AG09319 (cell line): ENCODE measurements around the gene C1QTNF1.
A peak's percentile ranks its signal among the peaks of the same experiment; 100 is the strongest.

Experiments used
- DNase-seq: peaks from one replicate; pipeline ENCODE4 v3.0.0-alpha.2; 2010; ENCODE audit warnings: low read depth; ENCODE audit errors: extremely low read depth
- CTCF ChIP-seq: IDR thresholded peaks from 2 replicates; pipeline ENCODE4 v1.5.1; 2011; ENCODE audit warnings: low read depth, mild to moderate bottlenecking, inconsistent platforms, low read length, moderate library complexity

Gene C1QTNF1

DNA sequence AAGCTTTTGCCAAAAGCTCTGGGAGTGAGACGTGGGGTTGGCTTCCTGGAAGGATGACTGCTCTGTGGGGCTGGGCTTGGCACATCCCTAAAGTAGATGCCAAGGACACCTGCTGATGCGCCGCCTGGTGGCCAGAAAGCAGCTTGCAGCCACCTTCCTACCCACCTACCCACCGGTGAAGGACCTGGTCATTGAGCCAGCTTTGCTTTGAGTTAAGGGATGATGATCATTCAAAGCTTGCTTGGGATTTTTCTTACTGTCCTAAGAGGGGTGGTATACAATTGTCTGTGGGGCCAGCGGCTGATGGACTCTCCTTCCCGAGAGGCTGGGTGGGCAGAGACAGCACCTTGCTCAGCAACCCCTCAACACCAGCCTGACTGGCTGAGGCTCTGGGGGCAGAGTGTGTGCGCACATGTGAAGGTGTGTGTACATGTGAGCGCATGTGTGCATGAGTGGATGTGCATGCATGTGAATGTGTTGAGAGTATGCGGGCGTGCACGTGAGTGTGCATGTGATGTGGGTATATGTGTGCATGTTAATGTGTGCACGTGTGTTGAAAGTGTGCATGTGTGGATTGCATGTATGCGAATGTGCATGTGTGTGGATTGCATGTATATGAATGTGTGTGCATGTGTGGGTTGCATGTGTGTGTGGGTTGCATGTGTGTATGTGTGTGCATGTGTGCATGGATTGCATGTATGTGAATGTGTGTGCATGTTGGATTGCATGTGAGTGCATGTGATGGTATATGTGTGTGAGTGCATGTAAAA lies 18.6 kb downstream of the C1QTNF1 start:
- no peak for DNase-seq
- TF ChIP-seq CTCF, result peak; percentile 87

DNA sequence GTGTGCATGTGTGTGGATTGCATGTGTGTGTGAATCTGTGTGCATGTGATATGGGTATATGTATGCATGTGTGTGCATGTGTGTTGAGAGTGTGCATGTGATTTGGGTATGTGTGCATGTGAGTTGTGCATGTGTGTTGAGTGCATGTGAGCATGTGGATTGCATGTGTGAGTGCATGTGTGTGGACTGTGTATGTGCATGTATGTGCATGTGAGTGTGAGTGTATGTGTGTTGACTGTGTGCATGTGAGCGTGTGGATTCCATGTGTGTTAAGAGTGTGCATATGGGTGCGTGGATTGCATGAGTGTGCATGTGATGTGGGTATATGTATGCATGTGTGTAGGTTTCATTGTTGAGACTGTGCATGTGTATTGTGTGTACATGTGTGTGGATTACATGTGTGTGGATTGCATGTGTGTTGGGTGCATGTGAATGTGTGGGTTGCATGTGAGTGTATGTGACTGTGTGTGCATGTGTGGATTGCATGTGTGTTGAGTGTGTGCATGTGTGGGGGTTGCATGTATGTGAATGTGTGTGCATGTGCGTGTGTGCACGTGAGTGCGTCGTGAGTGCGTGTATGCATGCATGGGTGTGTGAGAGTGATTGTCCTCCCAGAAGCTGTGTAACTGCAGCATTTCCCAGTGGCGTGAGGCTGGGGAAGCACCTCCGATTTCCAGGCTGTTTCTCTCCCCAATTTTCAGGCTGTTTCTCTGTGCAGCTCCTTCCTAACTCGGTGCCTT lies 19.4 kb downstream of the C1QTNF1 start:
- DNase-seq, result no peak
- TF ChIP-seq CTCF, result no peak

DNA sequence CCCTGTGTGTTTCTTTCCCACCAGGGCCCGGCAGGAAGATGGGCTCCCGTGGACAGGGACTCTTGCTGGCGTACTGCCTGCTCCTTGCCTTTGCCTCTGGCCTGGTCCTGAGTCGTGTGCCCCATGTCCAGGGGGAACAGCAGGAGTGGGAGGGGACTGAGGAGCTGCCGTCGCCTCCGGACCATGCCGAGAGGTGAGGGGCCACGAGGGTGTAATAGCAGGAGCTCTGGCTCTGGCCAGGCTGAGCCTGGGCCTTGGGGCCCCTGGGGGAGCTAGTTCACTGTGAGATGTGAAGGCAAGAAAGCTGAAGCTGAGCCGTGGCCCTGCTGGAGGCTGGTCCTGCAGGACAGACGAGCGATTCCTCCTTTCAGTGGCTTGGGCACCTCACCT lies 20.0 kb downstream of the C1QTNF1 start:
- DNase-seq, result no peak
- TF ChIP-seq CTCF, result no peak

DNA sequence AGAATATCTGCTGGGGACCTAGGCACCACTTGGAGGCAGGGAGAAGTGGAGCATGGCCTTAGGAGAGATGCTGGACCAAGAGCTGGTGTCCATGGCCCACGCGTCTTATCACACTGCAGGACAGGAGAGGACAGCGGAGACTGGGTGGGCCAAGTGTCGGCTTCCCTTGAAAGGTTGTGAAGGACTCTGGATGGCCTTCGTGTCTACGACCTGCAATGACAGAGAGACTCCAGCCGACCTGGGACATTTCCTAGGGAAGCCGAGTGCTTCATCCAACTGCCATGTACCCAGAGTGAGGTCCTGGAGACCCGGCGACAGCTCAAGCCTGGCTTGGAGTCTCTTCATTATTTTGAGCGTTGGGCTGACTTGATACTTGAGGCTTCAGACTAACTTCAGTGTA lies 20.5 kb downstream of the C1QTNF1 start:
- DNase-seq, result no peak
- TF ChIP-seq CTCF, result no peak

DNA sequence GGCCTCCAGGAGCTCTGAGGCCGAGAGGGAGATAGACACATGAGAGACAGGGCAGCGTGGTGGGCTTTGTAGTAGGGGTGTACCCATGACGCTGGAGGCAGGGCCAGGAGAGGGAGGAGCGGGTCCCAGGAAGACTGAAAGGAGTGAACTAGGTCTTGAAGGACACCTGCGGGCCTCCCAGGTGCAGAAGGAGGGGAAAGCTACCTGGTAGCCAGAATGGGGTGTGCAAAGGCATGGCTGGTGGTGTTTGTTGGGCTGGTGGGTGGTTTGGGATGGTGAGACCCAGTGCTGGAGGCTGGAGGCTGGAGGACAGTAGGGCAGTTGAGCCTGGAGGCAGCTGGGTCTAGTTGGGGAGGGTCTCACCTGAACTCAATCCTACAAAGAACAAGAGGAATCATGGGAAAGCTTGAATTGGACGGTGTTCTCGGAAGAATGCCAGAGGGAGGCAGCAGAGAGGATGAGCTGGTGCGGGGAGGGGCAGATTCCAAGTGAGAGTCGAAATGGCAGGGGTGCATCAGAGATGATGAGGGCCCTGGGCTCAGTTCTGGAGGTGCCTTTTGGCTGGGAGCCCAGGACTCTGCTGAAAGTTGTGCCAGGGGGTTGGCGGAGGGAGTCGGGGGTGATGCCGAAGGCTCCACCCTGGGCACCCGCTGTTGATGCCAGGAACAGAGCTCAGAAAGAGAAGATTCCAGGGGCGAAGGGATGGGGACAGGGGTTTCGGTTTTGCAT lies 21.2 kb downstream of the C1QTNF1 start:
- TF ChIP-seq CTCF, result no peak
- DNase-seq, result no peak

- peak; percentile 97 for TF ChIP-seq CTCF
- DNase-seq, result peak; percentile 34
Observed at GRCh38 chr17:79045842-79046196, 21.9 kb downstream of the C1QTNF1 start.
